ENCODE results near the gene SIGLEC11.
A peak's percentile ranks its signal among the peaks of the same experiment; 100 is the strongest.
"Not testable (repeated sequence)": the region's sequence is repeated elsewhere in the genome, so short reads cannot be mapped to it uniquely, and the experiment has no call there.

SIGLEC11 gene

DNA sequence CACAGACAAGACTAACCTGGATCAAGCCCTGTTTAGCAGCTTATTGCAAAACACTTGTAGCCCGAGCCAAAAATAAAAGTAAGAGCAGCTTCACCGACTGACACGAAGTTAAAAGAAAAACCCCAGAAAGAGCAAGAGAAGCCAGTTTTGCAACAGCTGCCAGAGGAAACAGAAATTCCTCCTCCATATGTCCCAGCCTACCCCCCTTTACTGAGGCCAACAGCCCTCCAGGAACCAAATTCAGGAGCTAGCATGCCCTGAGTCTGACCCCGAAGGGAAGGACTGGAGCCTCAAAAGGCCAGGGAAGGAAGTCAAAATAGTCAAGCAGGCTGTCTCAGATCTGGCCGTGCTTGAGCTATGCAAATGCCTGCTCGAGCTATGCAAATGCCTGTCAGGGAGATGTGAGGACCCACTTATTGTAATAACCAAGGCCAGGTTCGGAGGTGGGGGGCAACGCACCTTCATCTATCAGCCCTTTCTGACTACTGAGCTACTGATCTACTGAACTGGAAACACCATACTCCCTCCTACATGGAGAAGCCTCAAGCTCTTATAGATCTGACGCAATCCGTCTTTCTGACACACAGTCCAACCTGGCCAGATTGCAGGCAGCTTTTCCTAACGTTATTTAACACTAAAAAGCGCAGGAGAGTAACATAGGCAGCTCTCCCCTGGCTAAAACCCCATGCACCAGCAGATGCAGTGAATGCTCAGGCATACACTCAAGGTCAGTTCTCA, 6.7 kb downstream of the SIGLEC11 start:
- in situ Hi-C loops (cut with HindIII; ENCODE audit: low pct_ligation_motif_present, low pct_unique_long_range_greater_than_20kb, low sequenced_read_pairs): no loop called here
- no peak for DNase-seq

- no peak for DNase-seq
- in situ Hi-C loops (cut with HindIII; ENCODE audit: low pct_ligation_motif_present, low pct_unique_long_range_greater_than_20kb, low sequenced_read_pairs): no loop called here
These were observed 7.6 kb downstream of the SIGLEC11 start for GRCh38 chr19:49953416-49953815.

DNA sequence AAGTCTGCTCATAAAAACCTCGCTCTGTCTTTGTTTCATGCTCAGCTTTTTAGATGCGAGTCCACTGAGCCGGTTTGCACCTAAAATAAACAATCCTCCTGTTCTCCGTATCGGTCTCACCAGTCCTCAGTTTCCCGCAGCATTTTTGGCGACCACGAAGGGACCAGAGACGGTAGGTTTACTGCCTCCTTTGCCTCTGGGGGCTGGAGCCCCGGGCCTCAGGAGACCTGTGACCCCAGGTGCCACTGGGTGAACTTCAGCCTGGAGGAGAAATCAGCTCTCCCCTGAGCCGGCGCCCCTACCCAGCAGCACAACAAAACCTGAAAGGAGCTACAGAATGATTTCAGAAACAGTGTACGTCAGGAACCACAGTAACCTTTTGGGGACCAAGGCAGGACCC, 8.1 kb downstream of the SIGLEC11 start:
- no peak for DNase-seq
- in situ Hi-C loops (cut with HindIII; ENCODE audit: low pct_ligation_motif_present, low pct_unique_long_range_greater_than_20kb, low sequenced_read_pairs): no loop called here

DNA sequence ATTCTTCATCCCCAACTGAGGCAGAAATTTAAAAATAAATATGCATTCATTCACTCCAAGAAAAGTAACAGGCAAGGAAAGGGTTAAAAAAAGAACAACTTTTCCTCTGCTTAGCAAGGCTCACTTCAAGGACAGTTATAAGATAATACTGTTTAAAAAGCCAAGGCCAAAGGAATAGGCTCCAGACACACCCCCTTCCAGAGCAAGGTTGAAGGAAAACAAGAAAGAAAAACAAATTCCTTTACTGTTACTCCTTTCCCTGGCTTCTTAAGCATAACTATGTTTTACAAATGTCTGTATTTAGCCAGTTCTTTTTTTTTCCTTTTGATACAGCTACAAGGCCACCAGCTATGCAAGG, 8.5 kb downstream of the SIGLEC11 start:
- DNase-seq: no peak
- in situ Hi-C loops (cut with HindIII; ENCODE audit: low pct_ligation_motif_present, low pct_unique_long_range_greater_than_20kb, low sequenced_read_pairs): no loop called here

DNA sequence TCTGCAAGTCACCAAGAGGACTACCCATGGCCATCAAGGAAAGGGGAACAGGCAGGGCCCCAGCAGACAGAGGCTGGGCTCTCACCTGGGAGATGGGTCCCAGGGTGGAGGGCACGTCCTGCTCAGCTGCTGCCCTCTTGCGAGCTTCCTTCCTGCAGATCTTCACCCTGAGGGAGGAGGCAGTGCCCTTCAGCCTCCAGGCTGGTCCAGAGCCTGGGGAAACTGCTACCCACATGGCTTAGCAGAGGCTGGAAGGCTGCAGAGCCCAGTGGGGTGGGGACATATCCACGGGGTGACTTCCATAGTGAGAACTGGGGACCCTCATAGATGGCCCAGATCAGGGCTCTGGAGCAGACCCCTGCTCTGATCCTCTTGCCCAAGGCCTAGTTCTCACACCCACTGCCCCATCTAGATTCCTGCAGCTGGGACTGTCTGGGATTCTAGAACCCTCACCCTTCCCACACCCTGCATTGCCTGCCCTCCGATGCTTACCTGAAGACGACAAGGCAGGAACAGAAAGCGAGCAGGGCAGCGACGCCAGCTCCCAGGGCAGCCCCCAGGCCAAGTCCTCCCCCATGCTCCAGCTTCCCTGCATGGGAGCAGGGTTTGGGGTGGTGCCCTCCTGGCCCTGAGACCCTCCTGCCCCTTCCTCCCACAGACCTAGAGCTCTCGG, 9.0 kb downstream of the SIGLEC11 start:
- no peak for DNase-seq
- in situ Hi-C loops (cut with HindIII; ENCODE audit: low pct_ligation_motif_present, low pct_unique_long_range_greater_than_20kb, low sequenced_read_pairs): no loop called here

- no peak for DNase-seq
- in situ Hi-C loops (cut with HindIII; ENCODE audit: low pct_ligation_motif_present, low pct_unique_long_range_greater_than_20kb, low sequenced_read_pairs): no loop called here
These were observed 9.9 kb downstream of the SIGLEC11 start for GRCh38 chr19:49950956-49951526.

DNA sequence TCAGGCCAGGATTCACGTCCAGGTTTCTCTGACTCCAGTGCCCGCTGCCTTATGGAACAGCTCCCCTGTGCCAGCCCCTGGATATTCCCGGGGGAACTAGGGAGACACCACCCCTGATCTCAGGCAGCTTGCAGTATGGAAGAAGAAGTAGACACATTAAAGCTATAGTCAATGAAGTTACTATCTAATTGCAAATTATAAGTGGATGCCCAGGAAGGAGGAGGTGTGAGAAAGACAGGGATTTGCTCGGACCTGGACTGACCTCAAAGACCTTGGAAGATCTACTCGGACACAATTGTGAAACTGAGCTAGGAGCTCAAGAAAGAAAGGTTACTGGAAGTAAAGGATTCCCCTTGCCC, 10.4 kb downstream of the SIGLEC11 start:
- DNase-seq: no peak
- in situ Hi-C loops (cut with HindIII; ENCODE audit: low pct_ligation_motif_present, low pct_unique_long_range_greater_than_20kb, low sequenced_read_pairs): no loop called here

GRCh38 chr19:49949742-49950589, 11.0 kb downstream of the SIGLEC11 start:
- DNase-seq: no peak
- in situ Hi-C loops (cut with HindIII; ENCODE audit: low pct_ligation_motif_present, low pct_unique_long_range_greater_than_20kb, low sequenced_read_pairs): no loop called here

- in situ Hi-C loops (cut with HindIII; ENCODE audit: low pct_ligation_motif_present, low pct_unique_long_range_greater_than_20kb, low sequenced_read_pairs): no loop called here
These were observed 14.6 kb downstream of the SIGLEC11 start for GRCh38 chr19:49946415-49946814.

GRCh38 chr19:49944567-49944966, 16.4 kb downstream of the SIGLEC11 start:
- in situ Hi-C loops (cut with HindIII; ENCODE audit: low pct_ligation_motif_present, low pct_unique_long_range_greater_than_20kb, low sequenced_read_pairs); DNase-seq: not testable (repeated sequence)

More at GRCh38 chr19:49946415-49946814, 14.6 kb downstream of the SIGLEC11 start:
- no peak for DNase-seq

GRCh38 chr19:49940482-49940791, 20.5 kb downstream of the SIGLEC11 start:
- in situ Hi-C loops (cut with HindIII; ENCODE audit: low pct_ligation_motif_present, low pct_unique_long_range_greater_than_20kb, low sequenced_read_pairs): no loop called here

GRCh38 chr19:49939721-49940481, 21.1 kb downstream of the SIGLEC11 start:
- in situ Hi-C loops (cut with HindIII; ENCODE audit: low pct_ligation_motif_present, low pct_unique_long_range_greater_than_20kb, low sequenced_read_pairs): no loop called here
- no peak for DNase-seq

More at GRCh38 chr19:49940482-49940791, 20.5 kb downstream of the SIGLEC11 start:
- no peak for DNase-seq

- in situ Hi-C loops (cut with HindIII; ENCODE audit: low pct_ligation_motif_present, low pct_unique_long_range_greater_than_20kb, low sequenced_read_pairs): no loop called here
These were observed 22.3 kb downstream of the SIGLEC11 start for GRCh38 chr19:49938662-49939061.

DNA sequence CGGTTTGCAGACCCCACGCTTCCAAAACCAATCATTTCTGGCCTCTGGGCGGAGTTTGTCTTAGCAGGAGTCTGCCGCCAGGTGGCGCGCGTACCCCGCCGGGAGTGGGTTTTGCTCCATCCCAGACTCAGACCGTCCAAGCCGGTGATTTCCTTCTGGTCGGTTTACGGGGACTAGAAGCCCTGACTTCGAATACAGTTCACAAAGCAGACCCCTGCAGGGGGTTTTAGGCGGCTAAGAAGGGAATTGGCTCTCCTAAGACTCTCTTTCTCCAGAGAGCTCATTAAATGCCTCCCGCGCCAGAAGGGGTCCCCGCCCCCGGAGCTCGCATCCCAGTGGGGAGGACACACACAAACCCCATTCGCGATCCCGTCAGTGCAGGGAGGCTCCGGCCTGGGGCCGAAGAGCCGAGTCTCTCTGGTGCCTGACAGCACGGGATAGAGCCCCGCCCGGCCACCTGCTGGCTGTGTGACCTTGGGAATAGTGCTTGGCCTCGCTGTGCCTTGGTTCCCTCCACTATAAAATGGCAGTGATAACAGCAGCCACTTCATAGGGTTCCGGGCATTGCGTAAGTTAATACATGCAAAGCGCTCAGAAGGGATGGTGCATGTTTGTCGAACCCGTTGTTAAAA, 23.1 kb downstream of the SIGLEC11 start:
- in situ Hi-C loops (cut with HindIII; ENCODE audit: low pct_ligation_motif_present, low pct_unique_long_range_greater_than_20kb, low sequenced_read_pairs): no loop called here
- DNase-seq: peak; percentile 68

More at GRCh38 chr19:49938662-49939061, 22.3 kb downstream of the SIGLEC11 start:
- DNase-seq: no peak

GRCh38 chr19:49936549-49936948, 24.4 kb downstream of the SIGLEC11 start:
- in situ Hi-C loops (cut with HindIII; ENCODE audit: low pct_ligation_motif_present, low pct_unique_long_range_greater_than_20kb, low sequenced_read_pairs): no loop called here
- DNase-seq: no peak

DNA sequence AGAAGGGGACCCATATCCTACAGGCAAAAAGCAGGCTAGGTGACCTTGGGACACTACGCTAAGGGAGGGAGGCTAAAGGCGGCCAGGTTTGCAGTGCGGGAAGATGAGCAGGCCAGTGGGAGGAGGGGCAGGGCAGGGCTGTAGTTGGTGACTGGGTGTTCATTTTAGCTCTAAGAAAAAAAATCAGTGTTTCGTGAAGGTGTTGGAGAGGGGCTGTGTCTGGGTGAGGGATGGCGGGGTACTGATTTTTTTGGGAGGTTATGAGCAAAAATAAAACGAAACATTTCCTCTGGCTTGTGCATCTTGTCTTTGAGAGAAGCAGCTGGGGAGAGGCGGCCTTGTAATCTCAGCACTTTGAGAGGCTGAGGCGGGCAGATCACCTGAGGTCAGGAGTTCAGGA, 27.3 kb downstream of the SIGLEC11 start:
- DNase-seq: no peak
- in situ Hi-C loops (cut with HindIII; ENCODE audit: low pct_ligation_motif_present, low pct_unique_long_range_greater_than_20kb, low sequenced_read_pairs): no loop called here

DNA sequence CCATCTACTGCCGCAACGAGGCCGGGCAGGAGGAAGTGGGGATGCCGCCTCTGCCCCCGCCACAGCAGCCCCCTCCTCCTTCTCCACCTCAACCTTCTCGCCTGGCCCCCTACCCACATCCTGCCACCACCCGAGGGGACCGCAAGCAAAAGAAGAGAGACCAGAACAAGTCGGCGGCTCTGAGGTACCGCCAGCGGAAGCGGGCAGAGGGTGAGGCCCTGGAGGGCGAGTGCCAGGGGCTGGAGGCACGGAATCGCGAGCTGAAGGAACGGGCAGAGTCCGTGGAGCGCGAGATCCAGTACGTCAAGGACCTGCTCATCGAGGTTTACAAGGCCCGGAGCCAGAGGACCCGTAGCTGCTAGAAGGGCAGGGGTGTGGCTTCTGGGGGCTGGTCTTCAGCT, 28.2 kb downstream of the SIGLEC11 start:
- DNase-seq: no peak
- in situ Hi-C loops (cut with HindIII; ENCODE audit: low pct_ligation_motif_present, low pct_unique_long_range_greater_than_20kb, low sequenced_read_pairs): no loop called here

DNA sequence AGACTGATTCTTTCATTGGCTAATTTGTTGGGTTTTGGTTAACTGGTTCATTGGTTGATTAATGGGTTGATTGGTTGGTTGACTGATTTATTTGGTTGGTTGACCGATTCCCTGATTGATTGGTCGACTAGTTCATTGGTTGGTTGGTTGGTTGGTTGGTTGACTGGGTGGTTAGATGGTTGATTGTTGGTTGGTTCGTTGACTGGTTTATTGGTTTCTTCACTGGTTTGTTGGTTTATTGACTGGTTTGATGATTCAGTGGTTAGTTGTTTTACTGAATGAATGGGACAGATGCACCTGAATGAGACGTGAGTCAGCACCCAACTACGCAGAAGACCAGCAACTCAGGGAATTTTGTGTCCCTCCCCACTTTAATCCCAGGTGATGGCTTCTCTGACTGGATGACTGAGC, 28.9 kb downstream of the SIGLEC11 start:
- in situ Hi-C loops (cut with HindIII; ENCODE audit: low pct_ligation_motif_present, low pct_unique_long_range_greater_than_20kb, low sequenced_read_pairs): no loop called here

More for the DNA sequence above, 28.9 kb downstream of the SIGLEC11 start:
- no peak for DNase-seq

Measured in ACHN (cell line).